ENCODE data around the gene MGAM2.

MGAM2 gene

GRCh38 chr7:142181211-142181610, 69.7 kb downstream of the MGAM2 start:
- Mint-ChIP-seq H3K4me1 (no peaks in the 10 kb centered on the region), H3K27ac (no peak overlapping the region), H3K36me3 (ENCODE audit: low read depth) (no peaks in the 10 kb centered on the region), H3K27me3 (ENCODE audit: low read depth, poor library complexity) (peaks cover 3% of the 10 kb centered on the region), H3K4me3 (no peak overlapping the region), H3K9me3 (no peaks in the 10 kb centered on the region)
- no peak for DNase-seq
- TF ChIP-seq, protein P1, sequence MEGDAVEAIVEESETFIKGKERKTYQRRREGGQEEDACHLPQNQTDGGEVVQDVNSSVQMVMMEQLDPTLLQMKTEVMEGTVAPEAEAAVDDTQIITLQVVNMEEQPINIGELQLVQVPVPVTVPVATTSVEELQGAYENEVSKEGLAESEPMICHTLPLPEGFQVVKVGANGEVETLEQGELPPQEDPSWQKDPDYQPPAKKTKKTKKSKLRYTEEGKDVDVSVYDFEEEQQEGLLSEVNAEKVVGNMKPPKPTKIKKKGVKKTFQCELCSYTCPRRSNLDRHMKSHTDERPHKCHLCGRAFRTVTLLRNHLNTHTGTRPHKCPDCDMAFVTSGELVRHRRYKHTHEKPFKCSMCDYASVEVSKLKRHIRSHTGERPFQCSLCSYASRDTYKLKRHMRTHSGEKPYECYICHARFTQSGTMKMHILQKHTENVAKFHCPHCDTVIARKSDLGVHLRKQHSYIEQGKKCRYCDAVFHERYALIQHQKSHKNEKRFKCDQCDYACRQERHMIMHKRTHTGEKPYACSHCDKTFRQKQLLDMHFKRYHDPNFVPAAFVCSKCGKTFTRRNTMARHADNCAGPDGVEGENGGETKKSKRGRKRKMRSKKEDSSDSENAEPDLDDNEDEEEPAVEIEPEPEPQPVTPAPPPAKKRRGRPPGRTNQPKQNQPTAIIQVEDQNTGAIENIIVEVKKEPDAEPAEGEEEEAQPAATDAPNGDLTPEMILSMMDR (IDR thresholded peaks at IDR 0.05) = no peak

- TF ChIP-seq, protein P1 (IDR thresholded peaks at IDR 0.05) = no peak
- Mint-ChIP-seq H3K4me1 (no peaks in the 10 kb centered on the region), H3K9me3 (no peaks in the 10 kb centered on the region), H3K27ac (no peak overlapping the region), H3K36me3 (ENCODE audit: low read depth) (no peaks in the 10 kb centered on the region), H3K27me3 (ENCODE audit: low read depth, poor library complexity) (peaks cover 6% of the 10 kb centered on the region), H3K4me3 (no peak overlapping the region)
- no peak for DNase-seq
These were observed 70.4 kb downstream of the MGAM2 start for GRCh38 chr7:142181966-142182365.

DNA sequence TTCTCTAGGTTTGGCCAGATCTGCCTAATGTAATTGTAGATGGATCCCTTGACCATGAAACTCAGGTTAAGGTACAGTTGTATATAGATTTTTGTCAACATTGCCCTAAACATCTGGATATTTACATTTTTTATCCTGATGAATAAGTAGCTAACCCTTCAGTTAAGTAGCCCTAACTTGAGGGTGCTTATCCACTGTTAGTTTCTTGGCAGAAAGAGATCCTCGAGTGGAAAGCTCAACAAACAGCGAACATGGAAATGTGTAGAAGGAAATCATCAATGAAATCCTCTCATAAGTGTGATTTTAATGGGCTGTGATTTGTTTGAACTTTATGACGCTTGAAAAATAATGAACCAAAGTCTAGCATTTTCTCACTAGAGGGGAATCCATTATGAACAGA, 73.6 kb downstream of the MGAM2 start:
- H3K9me3 Mint-ChIP-seq = no peaks in the 10 kb centered on the region
- H3K36me3 Mint-ChIP-seq (ENCODE audit: low read depth) = no peaks in the 10 kb centered on the region
- no peak overlapping the region for H3K4me3 Mint-ChIP-seq
- DNase-seq = no peak
- no peaks in the 10 kb centered on the region for H3K4me1 Mint-ChIP-seq
- peaks cover 3% of the 10 kb centered on the region for H3K27me3 Mint-ChIP-seq (ENCODE audit: low read depth, poor library complexity)
- H3K27ac Mint-ChIP-seq = no peak overlapping the region
- TF ChIP-seq, protein P1 (IDR thresholded peaks at IDR 0.05) = no peak

- no peaks in the 10 kb centered on the region for H3K4me1 Mint-ChIP-seq
- DNase-seq = no peak
- no peaks in the 10 kb centered on the region for H3K36me3 Mint-ChIP-seq (ENCODE audit: low read depth)
- no peak overlapping the region for H3K27ac Mint-ChIP-seq
- peaks cover 3% of the 10 kb centered on the region for H3K27me3 Mint-ChIP-seq (ENCODE audit: low read depth, poor library complexity)
- H3K9me3 Mint-ChIP-seq = no peaks in the 10 kb centered on the region
- no peak overlapping the region for H3K4me3 Mint-ChIP-seq
- TF ChIP-seq, protein P1 (IDR thresholded peaks at IDR 0.05) = no peak
These were observed 74.3 kb downstream of the MGAM2 start for GRCh38 chr7:142185801-142186200.

DNA sequence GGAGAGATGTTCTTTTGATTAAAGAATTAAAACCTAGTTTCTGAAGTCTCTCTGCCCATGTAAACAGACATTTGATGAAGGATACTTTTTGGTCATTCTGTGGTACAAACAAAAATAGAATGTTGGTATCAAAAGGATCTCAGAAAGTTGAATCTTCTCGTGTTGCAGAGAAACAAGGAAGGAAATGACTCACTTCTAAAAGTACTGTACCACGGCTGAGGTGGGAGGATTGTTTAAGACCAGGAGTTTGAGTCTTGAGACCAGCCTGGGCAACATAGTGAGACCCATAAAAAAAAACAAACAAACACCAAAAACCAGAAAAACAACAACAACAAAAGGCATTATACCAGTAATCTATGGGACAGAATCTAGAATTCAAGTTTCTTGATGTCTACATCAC, 76.6 kb downstream of the MGAM2 start:
- Mint-ChIP-seq H3K36me3 (ENCODE audit: low read depth) (no peaks in the 10 kb centered on the region), H3K27ac (no peak overlapping the region), H3K4me1 (no peaks in the 10 kb centered on the region), H3K27me3 (ENCODE audit: low read depth, poor library complexity) (peaks cover 11% of the 10 kb centered on the region), H3K9me3 (no peaks in the 10 kb centered on the region), H3K4me3 (no peak overlapping the region)
- DNase-seq = no peak
- TF ChIP-seq, protein P1 (IDR thresholded peaks at IDR 0.05) = no peak

DNA sequence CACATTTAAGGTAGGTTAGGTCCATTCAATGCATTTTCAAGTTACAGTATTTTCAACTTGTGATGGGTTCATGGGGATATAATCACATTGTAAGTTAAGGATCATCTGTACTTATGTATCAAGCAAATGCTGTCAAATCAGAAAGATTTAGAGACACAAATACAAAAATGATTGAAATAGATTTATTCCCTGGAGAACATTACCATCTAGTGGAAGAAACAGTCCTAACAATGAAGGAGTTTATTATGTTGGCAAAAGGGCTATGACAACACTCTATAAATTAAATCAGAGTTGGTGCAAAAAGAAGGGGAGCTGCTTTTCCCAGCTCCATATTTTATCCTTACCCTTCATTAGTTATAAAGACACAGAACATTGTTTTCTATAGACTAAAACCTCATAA, 77.3 kb downstream of the MGAM2 start:
- Mint-ChIP-seq H3K27ac (no peak overlapping the region), H3K4me1 (no peaks in the 10 kb centered on the region), H3K36me3 (ENCODE audit: low read depth) (no peaks in the 10 kb centered on the region)

More for the DNA sequence above, 77.3 kb downstream of the MGAM2 start:
- TF ChIP-seq, protein P1 (IDR thresholded peaks at IDR 0.05) = no peak
- Mint-ChIP-seq H3K4me3 (no peak overlapping the region), H3K9me3 (no peaks in the 10 kb centered on the region), H3K27me3 (ENCODE audit: low read depth, poor library complexity) (peaks cover 17% of the 10 kb centered on the region)
- no peak for DNase-seq
